ENCODE data around the gene MAP3K21.

GRCh38 chr1:233364695-233365539, 37.4 kb downstream of the MAP3K21 start:
- TF ChIP-seq CTCF (IDR thresholded peaks at IDR 0.05 in 4 of 5, conservative IDR thresholded peaks at IDR 0.05 in 1 of 5) (peak in 2 of 5 experiments; percentile 37 to 55), POLR2A (IDR thresholded peaks at IDR 0.05) (no peak)

All from gastrocnemius medialis (tissue), 4 donors.